GM19023 (cell line): ENCODE data around the gene LTBP4.
"Not testable (repeated sequence)": the region's sequence is repeated elsewhere in the genome, so short reads cannot be mapped to it uniquely, and the experiment has no call there.

Experiments
- ATAC-seq: cut with Tn5 transposase; IDR thresholded peaks from one replicate; pipeline ENCODE4 v1.9.1; 2021; ENCODE audit warnings: mild to moderate bottlenecking, moderate library complexity; ENCODE audit not compliant: unreplicated experiment

Gene LTBP4

GRCh38 chr19:40611096-40611495, 9.9 kb downstream of the LTBP4 start:
- ATAC-seq = no peak

- ATAC-seq = no peak
These were observed 10.9 kb downstream of the LTBP4 start for GRCh38 chr19:40611900-40612698.

GRCh38 chr19:40612831-40613689, 11.9 kb downstream of the LTBP4 start:
- ATAC-seq = no peak

- peak; percentile 57 for ATAC-seq
These were observed 12.8 kb downstream of the LTBP4 start for GRCh38 chr19:40613690-40614621.

- no peak for ATAC-seq
These were observed 13.6 kb downstream of the LTBP4 start for GRCh38 chr19:40614622-40615411.

- no peak for ATAC-seq
These were observed 15.0 kb downstream of the LTBP4 start for GRCh38 chr19:40616178-40616577.

- no peak for ATAC-seq
These were observed 15.8 kb downstream of the LTBP4 start for GRCh38 chr19:40616941-40617340.

- no peak for ATAC-seq
These were observed 16.8 kb downstream of the LTBP4 start for GRCh38 chr19:40617961-40618360.

GRCh38 chr19:40619333-40620160, 18.4 kb downstream of the LTBP4 start:
- no peak for ATAC-seq

- no peak for ATAC-seq
These were observed 19.0 kb downstream of the LTBP4 start for GRCh38 chr19:40620161-40620485.

- no peak for ATAC-seq
These were observed 20.1 kb downstream of the LTBP4 start for GRCh38 chr19:40621283-40621682.

- ATAC-seq = no peak
These were observed 21.0 kb downstream of the LTBP4 start for GRCh38 chr19:40621966-40622772.

- no peak for ATAC-seq
These were observed 21.6 kb downstream of the LTBP4 start for GRCh38 chr19:40622773-40623075.

- ATAC-seq = no peak
These were observed 22.5 kb downstream of the LTBP4 start for GRCh38 chr19:40623403-40624251.

GRCh38 chr19:40624369-40625153, 23.4 kb downstream of the LTBP4 start:
- not testable (repeated sequence) for ATAC-seq

- ATAC-seq = no peak
These were observed 24.4 kb downstream of the LTBP4 start for GRCh38 chr19:40625406-40626120.
